Ovary (tissue), 3 donors: ENCODE results near the gene MNDA.

Source experiments
- POLR2A ChIP-seq: fragments of 450-650 bp; IDR thresholded peaks from one replicate; pipeline ENCODE4 v1.6.1; 2017; ENCODE audit warnings: antibody characterized with exemption, mild to moderate bottlenecking, moderate library complexity
- TF ChIP-seq, protein P1 (sequence below), 3 donors: fragments of 450-650 bp in 2 of 3; fragments of 200-600 bp in 1 of 3; IDR thresholded peaks; one replicate each; pipeline versions ENCODE4 v1.5.1 to v1.8.0; 2016 to 2022; ENCODE audit warnings: antibody characterized with exemption in 3 of 3, mild to moderate bottlenecking in 1 of 3
- donor health status: DM: no; HTN: no; CAD: no.

DNA sequence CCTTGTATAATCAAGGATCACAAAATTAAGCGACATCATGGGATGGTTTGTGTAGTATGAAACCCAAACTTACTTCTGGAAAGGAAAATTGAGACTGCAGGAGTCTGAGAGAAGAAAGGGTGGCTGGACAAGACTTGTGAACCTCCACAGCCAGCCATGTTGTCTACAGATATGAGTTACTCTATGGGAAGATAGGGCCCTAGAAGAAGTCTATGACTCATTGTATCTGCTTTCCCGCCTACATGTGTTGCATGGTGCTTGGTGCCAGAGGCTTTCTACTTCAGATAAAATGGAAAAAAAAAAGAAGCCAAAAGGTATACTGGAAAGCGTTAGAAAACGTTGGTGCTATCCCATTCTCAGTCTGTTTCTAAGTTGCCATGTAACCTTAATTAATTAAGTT lies 31.5 kb upstream of the MNDA start:
- no peak for TF ChIP-seq POLR2A
- TF ChIP-seq, protein P1, sequence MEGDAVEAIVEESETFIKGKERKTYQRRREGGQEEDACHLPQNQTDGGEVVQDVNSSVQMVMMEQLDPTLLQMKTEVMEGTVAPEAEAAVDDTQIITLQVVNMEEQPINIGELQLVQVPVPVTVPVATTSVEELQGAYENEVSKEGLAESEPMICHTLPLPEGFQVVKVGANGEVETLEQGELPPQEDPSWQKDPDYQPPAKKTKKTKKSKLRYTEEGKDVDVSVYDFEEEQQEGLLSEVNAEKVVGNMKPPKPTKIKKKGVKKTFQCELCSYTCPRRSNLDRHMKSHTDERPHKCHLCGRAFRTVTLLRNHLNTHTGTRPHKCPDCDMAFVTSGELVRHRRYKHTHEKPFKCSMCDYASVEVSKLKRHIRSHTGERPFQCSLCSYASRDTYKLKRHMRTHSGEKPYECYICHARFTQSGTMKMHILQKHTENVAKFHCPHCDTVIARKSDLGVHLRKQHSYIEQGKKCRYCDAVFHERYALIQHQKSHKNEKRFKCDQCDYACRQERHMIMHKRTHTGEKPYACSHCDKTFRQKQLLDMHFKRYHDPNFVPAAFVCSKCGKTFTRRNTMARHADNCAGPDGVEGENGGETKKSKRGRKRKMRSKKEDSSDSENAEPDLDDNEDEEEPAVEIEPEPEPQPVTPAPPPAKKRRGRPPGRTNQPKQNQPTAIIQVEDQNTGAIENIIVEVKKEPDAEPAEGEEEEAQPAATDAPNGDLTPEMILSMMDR (IDR thresholded peaks at IDR 0.05), result no peak
